HG03103 (cell line): ENCODE measurements around the gene ITGA8.
"Not testable (repeated sequence)": the region's sequence is repeated elsewhere in the genome, so short reads cannot be mapped to it uniquely, and the experiment has no call there.

ENCODE experiments used
- ATAC-seq: cut with Tn5 transposase; IDR thresholded peaks from one replicate; pipeline ENCODE4 v1.9.1; 2021; ENCODE audit warnings: low read depth; ENCODE audit not compliant: unreplicated experiment

ITGA8 gene

GRCh38 chr10:15567952-15568351 is 151.8 kb downstream of the ITGA8 start:
- no peak for ATAC-seq

- ATAC-seq: no peak
Observed at GRCh38 chr10:15563246-15563645, 156.5 kb downstream of the ITGA8 start.

DNA sequence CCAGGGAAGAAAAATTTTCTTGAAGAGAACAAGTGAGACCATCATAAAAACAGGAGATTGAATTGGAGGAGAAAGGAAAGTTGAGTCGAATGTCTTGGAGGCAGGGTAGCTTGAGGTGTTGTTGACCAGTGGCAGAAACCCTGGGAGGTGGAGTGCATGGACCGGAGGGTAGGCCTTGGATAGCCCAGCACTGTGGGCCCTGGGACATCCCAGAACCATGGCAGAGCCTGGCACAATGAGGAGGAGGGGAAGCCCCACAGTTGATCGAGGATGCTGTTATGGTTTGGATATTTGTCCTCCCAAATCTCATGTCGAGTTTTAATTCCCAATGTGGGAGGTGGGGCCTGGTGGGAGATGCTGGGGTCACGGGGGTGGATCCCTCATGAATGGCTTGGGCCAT is 157.1 kb downstream of the ITGA8 start:
- ATAC-seq: no peak

DNA sequence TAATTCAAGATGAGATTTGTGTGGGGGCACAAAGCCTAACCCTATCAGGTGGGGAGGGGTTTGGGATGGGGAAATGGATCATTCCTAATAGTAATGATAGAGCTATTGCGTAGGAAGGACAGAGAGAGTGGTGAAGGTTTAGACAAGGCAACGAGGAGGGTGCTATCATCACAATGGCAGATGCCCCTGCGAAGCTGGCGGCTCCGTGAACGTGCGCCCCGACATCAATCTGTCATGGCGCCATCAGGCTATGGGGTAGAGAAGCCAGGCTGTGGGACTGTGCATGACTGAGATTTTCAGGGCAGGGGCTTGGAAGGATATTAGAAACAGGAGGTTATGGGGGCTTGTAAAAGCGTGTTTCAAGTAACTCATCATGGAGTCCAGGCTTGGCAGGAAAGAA is 157.6 kb downstream of the ITGA8 start:
- no peak for ATAC-seq

DNA sequence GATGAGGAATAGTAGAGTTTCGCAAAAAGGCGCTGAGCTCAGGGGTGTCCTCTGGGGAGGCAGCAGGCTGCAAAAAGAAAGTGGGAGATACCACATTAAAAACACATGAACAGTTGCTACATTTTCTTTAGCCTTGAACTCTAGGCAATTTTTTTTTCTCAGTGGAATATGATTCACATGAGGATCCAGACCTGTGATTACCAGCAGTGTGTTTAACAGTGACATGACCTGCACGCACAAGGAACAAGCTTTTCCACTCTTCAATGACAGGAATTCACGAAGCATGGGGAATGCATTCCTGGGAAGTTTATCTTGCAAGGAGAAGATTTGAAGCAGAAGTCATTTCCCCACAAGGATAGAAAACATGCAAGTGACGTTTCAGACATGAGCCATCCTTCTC is 161.6 kb downstream of the ITGA8 start:
- no peak for ATAC-seq

GRCh38 chr10:15557168-15557567 is 162.6 kb downstream of the ITGA8 start:
- ATAC-seq: not testable (repeated sequence)

GRCh38 chr10:15550950-15551349 is 168.8 kb downstream of the ITGA8 start:
- ATAC-seq: no peak

- no peak for ATAC-seq
Observed at GRCh38 chr10:15548331-15548730, 171.4 kb downstream of the ITGA8 start.

DNA sequence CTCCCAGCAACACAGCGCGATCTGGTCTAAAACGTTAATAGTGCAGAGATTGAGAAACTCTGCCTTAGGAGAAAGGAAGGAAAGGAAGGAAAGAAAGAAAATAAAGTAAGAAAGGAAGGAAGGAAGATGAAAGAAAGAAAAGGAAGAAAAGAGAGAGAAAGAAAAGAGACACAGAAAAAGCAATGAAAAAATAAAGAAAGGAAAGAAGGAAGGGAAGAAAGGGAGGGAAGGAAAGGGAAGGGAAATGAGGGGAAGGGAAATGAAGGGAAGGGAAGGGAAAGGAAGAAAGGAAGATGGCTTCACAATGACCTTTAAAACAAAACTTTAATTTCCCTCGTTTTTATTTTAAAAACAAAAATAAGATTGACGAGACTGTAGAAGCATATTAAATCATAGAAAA is 173.1 kb downstream of the ITGA8 start:
- no peak for ATAC-seq

DNA sequence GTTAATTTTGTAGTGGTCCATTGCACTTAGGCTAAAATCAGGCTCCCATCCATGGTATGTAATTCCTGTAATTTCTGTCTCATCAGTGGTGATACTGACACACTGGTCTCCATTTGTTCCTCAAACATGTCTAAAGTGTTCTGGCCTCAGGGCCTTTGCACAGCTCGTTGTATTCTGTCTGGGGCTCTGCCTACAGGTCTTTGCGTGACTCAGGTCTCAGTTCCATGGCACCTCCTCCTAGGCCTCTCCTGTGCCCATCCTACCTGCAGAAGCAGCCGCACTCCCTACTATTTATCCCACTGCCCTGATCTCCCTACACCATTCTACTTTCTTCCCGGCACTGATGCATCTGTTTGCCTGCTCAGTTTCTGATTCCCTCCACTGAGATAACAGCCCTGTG is 173.8 kb downstream of the ITGA8 start:
- ATAC-seq: no peak

DNA sequence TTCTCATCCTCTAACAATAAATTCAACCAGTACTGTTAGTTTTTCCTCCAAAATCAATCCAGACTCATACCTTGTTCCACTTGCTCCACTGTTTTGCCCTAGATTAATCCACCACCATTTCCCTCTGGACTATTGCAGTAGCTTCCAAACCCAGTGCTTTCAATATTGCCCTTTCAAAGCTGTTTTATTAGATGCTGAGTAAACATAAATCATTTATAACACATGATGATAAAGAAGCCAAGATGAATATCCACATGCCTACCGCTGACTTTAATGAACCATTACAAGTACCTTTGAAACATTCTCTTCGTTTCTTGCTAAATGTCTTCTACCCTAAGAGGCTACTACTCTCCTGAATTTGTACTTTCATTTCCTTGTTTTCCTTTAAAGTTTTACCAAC is 174.5 kb downstream of the ITGA8 start:
- no peak for ATAC-seq

- ATAC-seq: no peak
Observed at GRCh38 chr10:15543994-15544393, 175.7 kb downstream of the ITGA8 start.

GRCh38 chr10:15542817-15543216 is 176.9 kb downstream of the ITGA8 start:
- ATAC-seq: no peak

DNA sequence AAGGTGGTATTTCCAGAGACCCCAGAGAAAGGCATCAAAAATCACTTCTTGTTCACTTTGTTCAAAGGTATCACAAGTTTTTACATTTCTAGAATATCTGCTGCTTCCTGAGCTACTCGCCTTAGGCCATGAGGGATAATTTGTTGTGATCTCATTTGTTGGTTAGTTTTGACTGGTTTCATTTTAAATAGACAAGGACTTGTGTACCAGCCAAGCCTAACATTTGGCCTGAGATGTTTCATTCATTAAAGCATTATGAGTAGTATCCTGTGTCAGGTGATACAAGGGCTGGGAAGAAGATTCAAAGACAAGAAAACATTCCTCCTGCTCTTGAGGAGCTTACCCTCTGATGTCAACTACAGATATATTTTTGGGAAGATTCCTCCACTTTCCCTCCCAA is 178.3 kb downstream of the ITGA8 start:
- no peak for ATAC-seq

DNA sequence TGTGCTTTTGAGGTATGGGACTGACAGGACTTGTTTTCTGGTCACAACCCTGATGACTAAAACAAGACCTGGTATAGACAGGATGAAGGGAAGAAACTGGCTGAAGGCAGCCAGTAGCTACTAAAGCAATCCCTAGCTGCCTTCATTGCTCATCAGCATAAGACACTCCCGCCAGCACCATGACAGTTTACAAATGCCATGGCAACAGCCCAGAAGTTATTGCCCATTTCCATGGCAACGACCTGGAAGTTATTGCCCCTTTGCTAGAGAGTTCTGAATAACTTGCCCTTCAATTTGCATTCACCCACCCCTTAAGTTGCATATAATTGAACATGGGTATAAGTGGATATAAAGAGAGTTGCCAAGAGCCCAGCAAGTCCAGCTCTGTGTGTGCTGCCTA is 179.0 kb downstream of the ITGA8 start:
- ATAC-seq: no peak

DNA sequence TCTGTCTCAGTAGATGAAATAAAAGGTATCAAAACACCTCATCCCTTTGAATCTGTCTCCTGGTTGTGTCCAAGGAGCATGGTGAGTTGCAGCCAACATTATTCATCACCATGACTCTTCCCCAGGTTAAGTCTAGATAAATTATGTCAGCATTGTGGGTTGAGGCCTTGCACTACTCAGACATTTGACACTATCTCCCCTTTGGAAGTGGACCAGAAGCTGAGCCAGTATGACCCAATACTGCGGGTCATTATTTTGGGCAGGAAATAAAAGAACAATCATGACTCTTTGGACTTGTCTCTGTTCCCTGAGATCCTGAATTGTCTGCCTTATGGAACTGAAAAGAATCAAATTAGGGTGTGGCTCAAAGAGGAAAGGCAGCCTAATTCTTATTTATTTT is 180.5 kb downstream of the ITGA8 start:
- ATAC-seq: no peak

DNA sequence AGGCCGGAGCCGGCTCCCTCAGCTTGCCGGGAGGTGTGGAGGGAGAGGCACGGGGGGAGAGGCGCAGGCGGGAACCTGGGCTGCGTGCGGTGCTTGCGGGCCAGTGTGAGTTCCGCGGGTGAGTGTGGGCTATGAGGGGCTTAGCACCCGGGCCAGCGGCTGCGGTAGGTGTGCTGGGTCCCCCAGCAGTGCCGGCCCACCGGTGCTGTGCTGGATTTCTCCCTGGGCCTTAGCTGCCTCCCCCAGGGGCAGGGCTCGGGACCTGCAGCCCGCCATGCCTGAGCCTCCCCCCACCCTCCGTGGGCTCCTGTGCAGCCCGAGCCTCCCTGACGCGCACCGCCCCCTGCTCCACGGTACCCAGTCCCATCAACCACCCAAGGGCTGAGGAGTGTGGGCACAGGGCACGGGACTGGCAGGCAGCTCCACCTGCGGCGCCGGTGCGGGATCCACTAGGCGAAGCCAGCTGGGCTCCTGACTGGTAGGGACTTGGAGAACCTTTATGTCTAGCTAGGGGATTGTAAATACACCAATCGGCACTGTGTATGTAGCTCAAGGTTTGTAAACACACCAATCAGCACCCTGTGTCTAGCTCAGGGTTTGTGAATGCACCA is 184.7 kb downstream of the ITGA8 start:
- not testable (repeated sequence) for ATAC-seq

DNA sequence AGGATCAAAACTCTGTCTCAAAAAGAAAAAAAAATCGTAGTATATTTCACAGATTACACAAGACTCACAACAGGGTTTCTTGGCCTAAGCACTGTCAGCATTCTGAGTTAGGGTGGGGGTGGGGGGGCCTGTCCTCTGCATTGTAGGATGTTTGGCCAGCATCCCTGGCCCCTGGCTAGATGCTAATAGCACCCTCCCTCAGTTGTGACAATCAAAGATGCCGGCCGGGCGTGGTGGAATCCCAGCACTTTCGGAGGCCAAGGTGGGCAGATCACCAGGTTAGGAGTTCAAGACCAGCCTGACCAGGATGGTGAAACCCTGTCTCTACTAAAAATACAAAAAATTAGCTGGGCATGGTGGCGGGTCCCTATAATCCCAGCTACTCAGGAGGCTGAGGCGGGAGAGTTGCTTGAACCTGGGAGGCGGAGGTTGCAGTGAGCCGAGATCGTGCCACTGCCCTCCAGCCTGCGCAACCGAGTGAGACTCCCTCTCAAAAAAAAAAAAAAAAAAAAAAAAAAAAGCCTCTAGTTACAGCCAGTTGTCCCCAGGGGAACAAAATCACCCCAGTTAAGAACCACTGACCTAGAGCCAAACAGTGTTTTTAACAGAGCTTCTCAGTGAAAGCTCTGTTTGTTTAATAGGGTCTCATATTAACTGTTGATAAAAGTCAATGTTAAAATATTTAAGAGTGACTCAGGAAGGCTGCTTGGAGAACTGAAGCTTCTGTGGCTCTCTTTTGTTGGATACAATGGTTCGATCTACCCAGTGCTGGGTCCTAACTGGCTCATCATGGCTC is 187.6 kb downstream of the ITGA8 start:
- ATAC-seq: no peak

- no peak for ATAC-seq
Observed at GRCh38 chr10:15528859-15529239, 190.9 kb downstream of the ITGA8 start.

GRCh38 chr10:15526754-15527153 is 193.0 kb downstream of the ITGA8 start:
- no peak for ATAC-seq

GRCh38 chr10:15521328-15521903 is 198.3 kb downstream of the ITGA8 start:
- ATAC-seq: no peak

- ATAC-seq: no peak
Observed at GRCh38 chr10:15518250-15518649, 201.5 kb downstream of the ITGA8 start.
